AG09309 (cell line): Measurements from ENCODE around the gene DDA1.

Source experiments
- DNase-seq: peaks from one replicate; pipeline ENCODE4 v3.0.0-alpha.2; 2010; ENCODE audit warnings: low read depth
- H3K4me3 ChIP-seq: 2 replicates; pipeline ENCODE4 v1.5.1; 2011; ENCODE audit warnings: mild to moderate bottlenecking, low read depth, low read length, moderate library complexity; ENCODE audit not compliant: control insufficient read depth
- TF ChIP-seq, protein P1 (sequence below): IDR thresholded peaks from 2 replicates; pipeline ENCODE4 v1.5.1; 2011; ENCODE audit warnings: mild to moderate bottlenecking, low read depth, low read length, inconsistent platforms; ENCODE audit not compliant: insufficient read depth, control insufficient read depth; ENCODE audit errors: missing control alignments

Gene DDA1

DNA sequence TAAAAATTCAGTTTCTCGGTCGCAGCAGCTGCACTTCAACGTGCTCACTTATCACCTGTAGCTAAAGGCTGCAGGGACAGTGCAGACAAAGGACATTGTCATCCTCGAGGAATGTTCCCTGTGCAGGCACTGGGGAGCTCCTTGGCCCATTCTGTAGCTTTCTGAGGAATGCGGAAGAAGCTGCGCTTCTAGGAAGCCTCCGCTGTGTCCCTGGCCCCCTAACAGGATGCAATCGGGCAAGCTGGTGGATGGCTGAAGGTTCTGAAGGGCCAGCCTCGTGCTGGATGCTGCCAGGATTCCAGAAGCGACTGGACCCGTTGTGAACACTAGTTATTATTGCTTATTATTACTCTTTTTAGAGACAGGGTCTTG lies 17.2 kb downstream of the DDA1 start:
- no peak overlapping the region for H3K4me3 ChIP-seq
- no peak for DNase-seq

GRCh38 chr19:17327068-17327653 lies 17.8 kb downstream of the DDA1 start:
- TF ChIP-seq, protein P1, sequence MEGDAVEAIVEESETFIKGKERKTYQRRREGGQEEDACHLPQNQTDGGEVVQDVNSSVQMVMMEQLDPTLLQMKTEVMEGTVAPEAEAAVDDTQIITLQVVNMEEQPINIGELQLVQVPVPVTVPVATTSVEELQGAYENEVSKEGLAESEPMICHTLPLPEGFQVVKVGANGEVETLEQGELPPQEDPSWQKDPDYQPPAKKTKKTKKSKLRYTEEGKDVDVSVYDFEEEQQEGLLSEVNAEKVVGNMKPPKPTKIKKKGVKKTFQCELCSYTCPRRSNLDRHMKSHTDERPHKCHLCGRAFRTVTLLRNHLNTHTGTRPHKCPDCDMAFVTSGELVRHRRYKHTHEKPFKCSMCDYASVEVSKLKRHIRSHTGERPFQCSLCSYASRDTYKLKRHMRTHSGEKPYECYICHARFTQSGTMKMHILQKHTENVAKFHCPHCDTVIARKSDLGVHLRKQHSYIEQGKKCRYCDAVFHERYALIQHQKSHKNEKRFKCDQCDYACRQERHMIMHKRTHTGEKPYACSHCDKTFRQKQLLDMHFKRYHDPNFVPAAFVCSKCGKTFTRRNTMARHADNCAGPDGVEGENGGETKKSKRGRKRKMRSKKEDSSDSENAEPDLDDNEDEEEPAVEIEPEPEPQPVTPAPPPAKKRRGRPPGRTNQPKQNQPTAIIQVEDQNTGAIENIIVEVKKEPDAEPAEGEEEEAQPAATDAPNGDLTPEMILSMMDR: no peak
- no peak overlapping the region for H3K4me3 ChIP-seq
- DNase-seq: no peak

More for the DNA sequence above, 17.2 kb downstream of the DDA1 start:
- TF ChIP-seq, protein P1: no peak

DNA sequence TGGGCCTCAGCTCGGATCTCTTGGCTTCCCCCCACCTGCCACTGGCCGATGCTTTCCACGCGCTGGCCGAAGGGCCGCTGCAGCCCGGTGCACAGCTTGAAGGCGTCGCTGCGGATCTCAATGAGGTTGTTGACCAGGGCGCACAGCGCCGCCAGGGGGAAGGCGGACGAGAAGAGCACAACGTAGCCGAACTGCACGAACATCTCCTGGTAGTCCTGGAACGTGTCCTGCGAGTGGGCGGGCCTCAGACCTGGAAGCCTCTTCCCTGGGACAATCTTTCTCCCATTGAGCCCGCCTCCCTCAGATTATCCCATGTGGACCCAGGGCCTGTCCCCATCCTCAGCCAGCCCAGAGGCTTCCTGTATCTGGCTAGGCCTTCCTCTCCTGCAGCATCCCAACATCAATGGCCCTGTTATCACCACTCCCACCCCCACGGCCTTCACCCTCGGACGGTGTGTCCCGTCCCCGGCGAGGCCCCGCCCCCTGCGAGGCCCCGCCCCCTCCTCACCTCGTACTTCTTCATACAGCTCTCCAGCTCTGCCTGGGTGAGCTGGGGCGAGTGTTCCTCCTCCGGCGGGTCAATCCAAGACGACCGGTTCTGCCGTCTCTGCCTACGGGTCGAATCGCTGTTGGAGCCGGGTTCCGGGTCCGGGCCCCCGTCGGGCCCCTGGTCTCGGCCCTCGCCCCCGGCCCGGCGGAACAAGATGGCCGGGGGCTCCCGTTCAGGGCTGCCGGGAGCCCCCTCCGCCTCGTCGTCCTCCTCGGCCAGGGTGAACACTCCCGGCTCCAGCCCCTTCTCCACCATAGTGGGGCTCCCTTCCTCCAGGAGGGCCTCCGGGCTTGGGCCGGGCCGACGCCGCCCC lies 18.5 kb downstream of the DDA1 start:
- no peak for DNase-seq

DNA sequence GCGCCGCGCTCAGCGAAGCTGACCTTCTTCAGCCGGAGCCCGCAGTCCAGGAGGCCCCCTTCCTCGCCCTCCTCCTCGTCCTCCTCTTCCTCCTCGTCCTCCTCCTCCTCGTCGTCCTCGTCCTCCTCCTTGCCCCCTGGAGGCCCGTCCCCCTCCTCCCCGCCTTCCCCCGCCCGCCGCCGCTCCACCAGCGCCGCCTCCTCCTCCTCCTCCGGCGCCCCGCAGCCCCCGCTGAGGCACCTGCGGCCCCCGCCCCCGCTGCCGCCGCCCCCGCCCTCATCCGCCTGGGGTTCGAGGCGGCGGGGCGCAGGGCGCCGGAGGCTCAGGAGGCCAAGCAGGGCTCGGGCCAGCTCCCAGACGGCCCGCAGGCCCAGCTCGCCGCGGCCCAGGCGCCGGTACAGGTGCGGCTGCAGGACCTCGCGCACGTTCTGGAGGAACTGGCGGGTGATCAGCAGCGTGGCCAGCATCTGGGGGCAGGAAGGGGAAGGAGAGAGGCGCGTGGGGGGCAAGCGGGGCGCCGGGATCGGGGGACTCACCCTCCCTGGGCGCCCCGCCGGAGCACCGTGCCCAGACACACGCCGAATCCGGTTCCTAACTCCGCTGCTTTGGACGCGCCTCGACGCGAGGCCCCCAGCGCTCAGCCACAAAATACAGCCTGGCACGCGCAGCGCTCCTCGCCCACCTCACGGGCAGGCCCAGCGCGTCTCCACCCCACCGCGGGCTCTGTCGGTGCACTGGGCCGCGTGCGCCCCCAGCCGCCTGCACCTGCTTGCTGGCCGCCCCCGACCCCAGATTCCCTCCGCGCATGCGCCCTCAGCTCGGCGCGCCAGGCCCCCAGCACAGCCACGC lies 19.4 kb downstream of the DDA1 start:
- DNase-seq: no peak
- H3K4me3 ChIP-seq: no peak overlapping the region
- TF ChIP-seq, protein P1: no peak

More for the DNA sequence above, 18.5 kb downstream of the DDA1 start:
- TF ChIP-seq, protein P1: no peak
- H3K4me3 ChIP-seq: no peak overlapping the region

DNA sequence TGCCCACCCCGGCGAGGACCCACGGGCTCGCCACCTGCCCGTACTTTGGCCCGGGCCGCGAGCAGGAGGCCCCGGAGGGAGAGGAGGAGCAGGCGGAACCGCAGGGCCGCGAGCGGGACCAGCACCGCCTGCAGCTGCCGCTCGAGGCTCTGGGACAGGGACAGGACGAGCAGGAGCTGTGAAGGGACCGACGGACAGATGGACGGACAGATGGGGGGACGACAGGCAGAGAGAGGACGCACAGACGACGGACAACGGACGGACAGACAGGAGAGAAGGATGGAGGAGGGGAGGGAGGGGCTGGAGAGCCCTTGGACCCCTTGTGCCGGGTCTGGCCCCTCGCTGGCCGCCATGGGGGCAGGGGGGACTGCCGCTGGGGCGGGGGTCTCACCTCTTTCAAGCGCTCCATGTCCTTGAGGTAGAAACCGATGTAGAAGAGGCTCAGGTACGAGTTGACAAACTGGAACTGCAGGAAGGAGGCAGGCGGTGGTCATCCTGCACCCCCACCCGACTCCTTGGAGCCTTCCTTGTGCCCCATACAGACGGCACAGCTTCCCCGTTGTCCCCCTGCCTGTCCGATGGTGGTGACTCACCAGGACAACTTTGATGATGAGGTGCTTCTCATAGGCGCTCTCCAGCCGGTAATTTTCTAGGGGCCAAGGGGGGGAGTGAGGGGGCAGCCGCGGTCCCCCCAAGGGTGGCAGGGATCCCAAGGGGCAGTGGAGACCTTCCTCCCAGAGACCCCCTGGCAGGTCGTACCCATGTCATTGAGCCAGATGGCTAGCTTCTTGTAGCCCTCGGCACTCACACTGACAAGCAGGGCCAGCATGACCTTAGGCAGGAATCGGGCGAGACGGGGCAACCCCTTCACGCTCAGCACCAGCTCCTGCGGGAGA lies 20.3 kb downstream of the DDA1 start:
- H3K4me3 ChIP-seq: no peak overlapping the region
- DNase-seq: no peak
- TF ChIP-seq, protein P1: no peak

DNA sequence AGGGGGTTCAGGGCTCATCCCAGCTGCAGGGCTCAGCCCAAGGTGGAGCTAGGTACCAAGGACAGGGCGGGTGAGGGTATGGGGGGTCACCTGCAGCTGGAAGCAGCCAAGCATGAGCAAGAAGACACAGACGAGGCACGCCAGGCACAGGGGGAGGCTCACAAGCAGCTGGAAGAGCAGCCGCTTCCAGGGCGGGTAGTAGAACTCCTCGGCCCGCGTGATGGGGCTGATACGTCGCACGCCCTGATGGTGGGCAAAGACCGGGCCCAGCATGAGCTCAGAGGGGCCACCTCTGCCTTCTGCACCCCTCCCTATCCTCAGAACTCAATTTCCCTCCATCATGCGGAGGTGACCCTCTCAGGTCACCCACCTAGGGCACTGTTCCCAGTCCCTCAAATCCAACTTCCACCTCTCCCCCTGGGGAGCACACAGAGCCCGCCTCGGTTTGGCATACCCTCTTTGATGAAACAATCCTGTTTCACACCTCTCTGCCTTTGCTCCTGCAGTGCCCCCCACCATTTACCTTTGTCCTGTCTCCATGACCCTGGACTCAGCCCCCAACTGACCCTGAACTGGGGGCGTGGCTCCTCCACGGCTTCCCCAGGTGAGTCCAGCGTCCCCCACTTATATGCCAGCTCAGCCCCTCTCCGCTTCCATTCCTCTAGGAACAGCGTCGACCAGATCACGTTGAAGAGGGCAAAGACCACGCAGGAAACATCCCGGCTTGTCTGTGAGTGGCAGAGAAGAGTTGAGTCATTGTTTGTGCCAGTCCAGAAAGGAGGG lies 21.1 kb downstream of the DDA1 start:
- no peak for DNase-seq
- H3K4me3 ChIP-seq: no peak overlapping the region
- TF ChIP-seq, protein P1: no peak
